ENCODE data around the gene DISP2. TPM values are rescaled to one million over a fixed set of nuclear protein-coding genes. Genes with fewer than 3 reads are reported as not detected.

The DISP2 gene
- total RNA-seq, 1 experiment from 2014 or later = 1.3 TPM

- Histone ChIP-seq H4K91ac (ENCODE audit: insufficient read length, low read depth, low read length) (no peak overlapping the region), H3K27ac (ENCODE audit: insufficient read length, low read depth, low read length) (no peak overlapping the region), H3K14ac (ENCODE audit: insufficient read depth, low read length) (no peak overlapping the region), H3K56ac (ENCODE audit: insufficient read length, low read depth, low read length) (no peak overlapping the region), H3K79me1 (ENCODE audit: insufficient read depth, low read depth, low read length, poor library complexity, severe bottlenecking) (no peaks in the 10 kb centered on the region), H2AFZ (ENCODE audit: low read length) (no peak overlapping the region), H2BK15ac (ENCODE audit: low read depth, low read length) (no peak overlapping the region), H2AK5ac (ENCODE audit: insufficient read length, low read length) (no peak overlapping the region), H3T11ph (ENCODE audit: low read length) (no peak overlapping the region), H3K23me2 (ENCODE audit: insufficient read length, low read depth, low read length, poor library complexity, severe bottlenecking) (no peaks in the 10 kb centered on the region), H4K8ac (replicated peaks; ENCODE audit: insufficient read length, low read depth, low read length) (no peak overlapping the region), H4K20me1 (ENCODE audit: control insufficient read depth, insufficient read depth, insufficient read length) (no peaks in the 10 kb centered on the region), H3K9ac (ENCODE audit: extremely low read depth, insufficient read length, low read length) (no peak overlapping the region), H3K4me1 (ENCODE audit: insufficient read depth, low read length) (no peaks in the 10 kb centered on the region), H3K4ac (ENCODE audit: low read depth, low read length) (no peak overlapping the region), H3K4me2 (ENCODE audit: insufficient read depth, insufficient read length, low read length) (no peak overlapping the region), H2BK120ac (ENCODE audit: low read depth, low read length, poor library complexity, severe bottlenecking) (no peak overlapping the region), H3K79me2 (ENCODE audit: insufficient read depth, low read length) (no peaks in the 10 kb centered on the region), H4K5ac (ENCODE audit: insufficient read length, low read depth, low read length) (no peak overlapping the region), H3K9me3 (ENCODE audit: control insufficient read depth, low read depth, low read length) (no peaks in the 10 kb centered on the region), H2BK5ac (ENCODE audit: insufficient read length, low read length) (no peak overlapping the region), H2BK20ac (ENCODE audit: low read depth, low read length, poor library complexity, severe bottlenecking) (no peak overlapping the region), H3K18ac (ENCODE audit: insufficient read length, low read depth, low read length) (no peak overlapping the region), H2BK12ac (ENCODE audit: insufficient read length, low read depth, low read length) (no peak overlapping the region), H3K27me3 (ENCODE audit: insufficient read depth, low read length) (no peaks in the 10 kb centered on the region), H3K23ac (ENCODE audit: insufficient read length, low read depth, low read length) (no peak overlapping the region)
- Mint-ChIP-seq H3K4me3 (no peak overlapping the region), H3K4me1 (peaks cover 9 to 26% of the 10 kb centered on the region in 2 experiments), H3K27ac (no peak overlapping the region), H3K36me3 (ENCODE audit: insufficient read depth in 1 of 3, low read depth in 3 of 3) (no peaks in the 10 kb centered on the region), H3K9me3 (no peaks in the 10 kb centered on the region), H3K27me3 (ENCODE audit: low read depth) (peaks cover 8% of the 10 kb centered on the region)
- DNase-seq = no peak
- WGBS (ENCODE audit: extremely low coverage, insufficient read length, low lambda C conversion rate) = no CpG with 5 or more reads among the region's 10 CpGs
- TF ChIP-seq CTCF (conservative IDR thresholded peaks at IDR 0.05) = no peak
These were observed 12.7 kb upstream of the DISP2 start for GRCh38 chr15:40345225-40345866.
